ENCODE measurements around the gene LRP5. TPM values are rescaled to one million over a fixed set of nuclear protein-coding genes. Genes with fewer than 3 reads are reported as not detected.
"Not testable (repeated sequence)": the region's sequence is repeated elsewhere in the genome, so short reads cannot be mapped to it uniquely, and the experiment has no call there.

LRP5 gene
- total RNA-seq, 2 donors from 2014 or later, result 48.3 to 57.1 TPM

DNA sequence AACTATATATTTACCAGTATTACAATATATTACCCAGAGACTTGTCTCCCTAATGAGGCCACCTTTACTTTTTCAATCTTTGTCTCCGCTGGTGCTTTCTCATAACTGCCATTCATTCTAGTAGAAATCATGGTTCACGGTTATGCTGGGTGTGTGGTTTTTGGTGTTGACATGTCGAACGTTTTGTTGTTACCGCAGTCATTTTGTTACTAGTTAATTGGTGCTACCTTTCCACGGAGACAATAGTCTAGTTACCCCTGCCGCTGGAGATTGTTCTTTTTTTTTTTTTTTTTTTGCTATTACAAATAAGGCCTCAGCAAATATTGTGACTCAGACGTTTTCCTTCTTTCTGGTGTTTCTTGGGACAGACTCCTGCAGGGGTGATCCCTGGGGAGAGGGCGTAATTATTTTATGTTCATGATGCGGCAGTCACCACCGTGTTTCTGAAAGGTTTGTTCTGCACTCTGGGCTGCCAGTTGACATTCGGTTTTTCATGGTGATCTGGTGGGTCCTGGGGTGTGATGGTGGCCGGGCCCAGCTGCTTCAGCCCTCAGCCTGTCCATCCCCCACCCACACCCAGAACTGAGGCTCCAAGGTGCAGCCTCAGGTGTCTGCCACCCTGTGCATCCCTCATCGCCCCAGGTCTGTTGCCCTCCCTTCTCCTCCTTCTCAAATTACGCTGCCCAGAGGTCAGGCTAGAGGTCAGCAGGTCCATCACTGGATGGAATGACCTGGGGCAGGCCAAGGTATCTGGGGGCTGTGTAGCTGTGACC is 28.6 kb downstream of the LRP5 start:
- H3K4me1 ChIP-seq (replicated peaks), result peaks cover 24% of the 10 kb centered on the region
- 44% methylated on average over 15 of the region's 15 CpGs for WGBS
- TF ChIP-seq POLR2A (IDR thresholded peaks at IDR 0.05), result no peak
- TF ChIP-seq, protein P1, sequence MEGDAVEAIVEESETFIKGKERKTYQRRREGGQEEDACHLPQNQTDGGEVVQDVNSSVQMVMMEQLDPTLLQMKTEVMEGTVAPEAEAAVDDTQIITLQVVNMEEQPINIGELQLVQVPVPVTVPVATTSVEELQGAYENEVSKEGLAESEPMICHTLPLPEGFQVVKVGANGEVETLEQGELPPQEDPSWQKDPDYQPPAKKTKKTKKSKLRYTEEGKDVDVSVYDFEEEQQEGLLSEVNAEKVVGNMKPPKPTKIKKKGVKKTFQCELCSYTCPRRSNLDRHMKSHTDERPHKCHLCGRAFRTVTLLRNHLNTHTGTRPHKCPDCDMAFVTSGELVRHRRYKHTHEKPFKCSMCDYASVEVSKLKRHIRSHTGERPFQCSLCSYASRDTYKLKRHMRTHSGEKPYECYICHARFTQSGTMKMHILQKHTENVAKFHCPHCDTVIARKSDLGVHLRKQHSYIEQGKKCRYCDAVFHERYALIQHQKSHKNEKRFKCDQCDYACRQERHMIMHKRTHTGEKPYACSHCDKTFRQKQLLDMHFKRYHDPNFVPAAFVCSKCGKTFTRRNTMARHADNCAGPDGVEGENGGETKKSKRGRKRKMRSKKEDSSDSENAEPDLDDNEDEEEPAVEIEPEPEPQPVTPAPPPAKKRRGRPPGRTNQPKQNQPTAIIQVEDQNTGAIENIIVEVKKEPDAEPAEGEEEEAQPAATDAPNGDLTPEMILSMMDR (IDR thresholded peaks at IDR 0.05), result no peak
- no peak for TF ChIP-seq POLR2AphosphoS5 (IDR thresholded peaks at IDR 0.05)
- no peak for DNase-seq (ENCODE audit: low spot score)
- no peaks in the 10 kb centered on the region for H3K36me3 ChIP-seq
- intact Hi-C loops (cut with DNase I), result no loop called here
- peak overlapping the region; percentile 84 to 85 for H3K27ac ChIP-seq
- no peaks in the 10 kb centered on the region for H3K27me3 ChIP-seq (replicated peaks; ENCODE audit: insufficient read depth)
- H3K9me3 ChIP-seq, result no peaks in the 10 kb centered on the region
- no peak overlapping the region for H3K4me3 ChIP-seq

DNA sequence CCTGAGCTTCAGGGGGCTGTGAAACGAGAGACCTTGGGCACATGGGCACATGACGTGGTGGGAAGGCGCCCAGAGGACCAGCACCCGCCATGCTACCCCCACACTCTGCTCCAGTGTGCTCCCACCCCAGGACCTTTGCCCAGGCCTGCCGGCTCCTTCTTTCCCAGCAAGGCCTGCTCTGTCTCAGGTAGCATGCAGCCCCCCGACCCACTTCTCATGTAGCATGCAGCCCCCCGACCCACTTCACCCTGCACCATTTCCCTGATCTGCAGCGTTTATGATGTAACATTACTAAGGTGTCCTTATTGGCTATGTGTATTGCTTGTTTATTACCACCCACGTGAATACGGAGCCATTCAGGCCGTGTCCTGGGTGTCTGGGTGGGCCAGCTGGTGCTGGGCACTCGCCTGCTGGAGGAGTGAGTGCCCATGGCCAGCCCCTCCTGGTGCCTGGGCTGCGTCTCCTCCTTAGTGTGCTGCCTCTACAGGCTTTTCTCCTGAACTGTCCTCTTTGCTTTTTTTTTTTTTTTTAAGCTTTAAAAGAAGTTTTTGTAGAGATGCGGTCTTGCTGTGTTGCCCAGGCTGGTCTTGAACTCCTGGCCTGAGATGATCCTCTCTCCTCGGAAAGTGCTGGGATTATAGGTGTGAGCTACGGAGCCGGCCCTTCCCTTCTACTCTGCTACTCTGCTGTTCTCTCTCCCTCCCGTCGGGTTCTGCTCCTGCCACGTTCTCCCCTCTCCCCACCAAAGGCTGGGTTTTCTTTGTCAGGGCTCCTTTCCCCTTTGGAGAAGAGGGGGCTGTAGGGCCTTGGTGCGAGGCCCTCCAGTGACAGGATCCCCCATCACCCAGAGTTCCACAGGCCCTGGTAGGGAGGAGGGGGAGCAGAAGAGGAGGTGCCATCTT is 29.4 kb downstream of the LRP5 start:
- no peak for DNase-seq (ENCODE audit: low spot score)
- TF ChIP-seq, protein P1 (IDR thresholded peaks at IDR 0.05), result no peak
- TF ChIP-seq POLR2AphosphoS5 (IDR thresholded peaks at IDR 0.05) (no peak), POLR2A (IDR thresholded peaks at IDR 0.05) (no peak)
- WGBS, result 46% methylated on average over 21 of the region's 21 CpGs
- intact Hi-C loops (cut with DNase I), result no loop called here
- H3K36me3 ChIP-seq, result no peaks in the 10 kb centered on the region
- peaks cover 26% of the 10 kb centered on the region for H3K4me1 ChIP-seq (replicated peaks)
- H3K9me3 ChIP-seq, result no peaks in the 10 kb centered on the region
- H3K27me3 ChIP-seq (replicated peaks; ENCODE audit: insufficient read depth), result no peaks in the 10 kb centered on the region
- no peak overlapping the region for H3K4me3 ChIP-seq
- peak overlapping the region; percentile 84 to 85 for H3K27ac ChIP-seq

GRCh38 chr11:68342459-68343158 is 30.2 kb downstream of the LRP5 start:
- H3K27ac ChIP-seq, result peak overlapping the region; percentile 84 to 85
- no peaks in the 10 kb centered on the region for H3K36me3 ChIP-seq
- 30% methylated on average over 13 of the region's 13 CpGs for WGBS
- intact Hi-C loops (cut with DNase I), result no loop called here
- TF ChIP-seq, protein P1 (IDR thresholded peaks at IDR 0.05), result no peak
- TF ChIP-seq POLR2AphosphoS5 (IDR thresholded peaks at IDR 0.05), result peak; percentile 85
- TF ChIP-seq POLR2A (IDR thresholded peaks at IDR 0.05), result peak; percentile 12
- no peak overlapping the region for H3K4me3 ChIP-seq
- peaks cover 26% of the 10 kb centered on the region for H3K4me1 ChIP-seq (replicated peaks)
- DNase-seq (ENCODE audit: low spot score), result peak; percentile 78
- no peaks in the 10 kb centered on the region for H3K27me3 ChIP-seq (replicated peaks; ENCODE audit: insufficient read depth)
- no peaks in the 10 kb centered on the region for H3K9me3 ChIP-seq

DNA sequence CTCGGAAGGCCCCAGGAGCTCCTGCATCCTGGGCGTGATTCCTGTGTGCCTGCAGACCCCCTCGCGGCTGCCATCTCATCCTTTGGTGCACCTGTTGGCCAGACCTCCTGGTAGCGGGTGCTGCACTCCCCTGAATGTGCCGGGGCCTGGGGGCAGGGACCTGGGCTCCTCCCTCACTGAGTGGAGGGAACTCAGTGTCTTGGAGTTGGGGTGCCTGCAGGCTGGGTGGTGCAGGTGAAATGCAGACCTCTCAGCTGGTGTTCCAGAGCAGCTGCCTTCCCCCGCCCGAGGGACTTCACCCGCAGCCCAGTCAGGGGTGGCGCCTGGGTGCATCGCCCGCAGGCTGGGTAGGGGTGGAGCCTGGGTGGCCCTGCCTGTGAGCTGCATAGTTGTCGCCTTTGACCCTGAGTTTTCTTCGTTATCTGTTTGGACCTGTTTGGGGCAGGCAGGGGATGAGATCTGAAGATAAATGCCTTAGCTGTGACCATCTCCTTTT is 31.4 kb downstream of the LRP5 start:
- 59% methylated on average over 14 of the region's 14 CpGs for whole genome bisulfite sequencing
- peaks cover 26% of the 10 kb centered on the region for H3K4me1 ChIP-seq (replicated peaks)
- DNase-seq (ENCODE audit: low spot score), result no peak
- TF ChIP-seq POLR2AphosphoS5 (IDR thresholded peaks at IDR 0.05) (no peak), POLR2A (IDR thresholded peaks at IDR 0.05) (no peak)
- TF ChIP-seq, protein P1 (IDR thresholded peaks at IDR 0.05), result no peak
- H3K36me3 ChIP-seq, result no peaks in the 10 kb centered on the region
- H3K4me3 ChIP-seq, result no peak overlapping the region
- H3K9me3 ChIP-seq, result no peaks in the 10 kb centered on the region
- intact Hi-C loops (cut with DNase I), result no loop called here
- H3K27ac ChIP-seq, result peak overlapping the region; percentile 84 to 85
- no peaks in the 10 kb centered on the region for H3K27me3 ChIP-seq (replicated peaks; ENCODE audit: insufficient read depth)

- H3K27ac ChIP-seq; H3K4me3 ChIP-seq; H3K36me3 ChIP-seq; DNase-seq (ENCODE audit: low spot score); H3K9me3 ChIP-seq; H3K27me3 ChIP-seq (replicated peaks; ENCODE audit: insufficient read depth); intact Hi-C loops (cut with DNase I): not testable (repeated sequence)
- WGBS, result over 99% methylated on average over 7 of the region's 7 CpGs
- H3K4me1 ChIP-seq (replicated peaks), result peaks cover 26% of the 10 kb centered on the region
These were observed 32.4 kb downstream of the LRP5 start for GRCh38 chr11:68344821-68345220.
